ENCODE results near the gene SNRPE.

SNRPE gene

DNA sequence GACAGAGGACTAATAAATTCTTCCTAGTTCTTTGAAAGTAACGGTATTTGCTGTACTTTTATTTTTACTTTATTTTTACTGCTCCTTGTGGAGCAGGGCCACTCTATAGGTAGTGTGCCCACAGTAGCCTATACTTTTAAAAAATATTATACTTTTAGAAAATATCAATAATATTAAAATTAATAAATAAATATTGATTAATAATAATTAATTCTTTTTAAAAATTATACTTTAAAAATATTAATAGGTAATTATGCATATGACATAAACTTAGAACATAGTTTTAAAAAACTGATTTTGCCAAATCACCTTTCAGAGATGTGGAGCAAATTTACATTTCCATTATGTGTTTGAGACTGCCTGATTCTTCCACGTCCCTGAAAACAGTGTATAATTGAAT is 35.2 kb upstream of the SNRPE start:
- CTCF ChIA-PET = interaction anchor here (0.6 kb wide), 1 partner anchor 10 kb away, joined by 3 read pairs; no protein-coding TSS in a partner anchor
- POLR2A ChIA-PET = no interaction called here

GRCh38 chr1:203828002-203828401 is 33.4 kb upstream of the SNRPE start:
- Histone ChIP-seq H3K36me3 (ENCODE audit: control insufficient read depth in 2 of 2, insufficient read depth in 1 of 2, low read length in 2 of 2) (peaks cover 59 to 86% of the 10 kb centered on the region in 2 experiments), H3K4me3 (ENCODE audit: low read depth, low read length) (no peak overlapping the region), H3K9me3 (ENCODE audit: control insufficient read depth, insufficient read depth, low read depth, low read length) (no peaks in the 10 kb centered on the region), H3K4me1 (ENCODE audit: control insufficient read depth, insufficient read depth, low read length) (no peaks in the 10 kb centered on the region), H3K27ac (ENCODE audit: extremely low read depth, low read depth, low read length) (no peak overlapping the region)
- TF ChIP-seq GFI1B (tag by site-specific recombination; IDR thresholded peaks at IDR 0.05) (no peak), ZNF426 (tag by site-specific recombination; IDR thresholded peaks at IDR 0.05) (no peak), IKZF3 (tag by site-specific recombination; IDR thresholded peaks at IDR 0.05) (no peak), ZNF449 (tag by site-specific recombination; IDR thresholded peaks at IDR 0.05) (no peak), ZNF114 (tag by site-specific recombination; IDR thresholded peaks at IDR 0.05) (no peak), ZNF791 (tag by site-specific recombination; IDR thresholded peaks at IDR 0.05) (no peak), ZNF248 (tag by site-specific recombination; IDR thresholded peaks at IDR 0.05) (no peak)
- TF ChIP-seq, protein P1, sequence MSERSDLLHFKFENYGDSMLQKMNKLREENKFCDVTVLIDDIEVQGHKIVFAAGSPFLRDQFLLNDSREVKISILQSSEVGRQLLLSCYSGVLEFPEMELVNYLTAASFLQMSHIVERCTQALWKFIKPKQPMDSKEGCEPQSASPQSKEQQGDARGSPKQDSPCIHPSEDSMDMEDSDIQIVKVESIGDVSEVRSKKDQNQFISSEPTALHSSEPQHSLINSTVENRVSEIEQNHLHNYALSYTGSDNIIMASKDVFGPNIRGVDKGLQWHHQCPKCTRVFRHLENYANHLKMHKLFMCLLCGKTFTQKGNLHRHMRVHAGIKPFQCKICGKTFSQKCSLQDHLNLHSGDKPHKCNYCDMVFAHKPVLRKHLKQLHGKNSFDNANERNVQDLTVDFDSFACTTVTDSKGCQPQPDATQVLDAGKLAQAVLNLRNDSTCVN (tag by site-specific recombination; optimal IDR thresholded peaks at IDR 0.05) = no peak
- CTCF ChIA-PET = no interaction called here
- POLR2A ChIA-PET = no interaction called here

More for the DNA sequence above, 35.2 kb upstream of the SNRPE start:
- Histone ChIP-seq H3K4me3 (ENCODE audit: low read depth, low read length) (no peak overlapping the region), H3K9me3 (ENCODE audit: control insufficient read depth, insufficient read depth, low read depth, low read length) (no peaks in the 10 kb centered on the region), H3K27ac (ENCODE audit: extremely low read depth, low read depth, low read length) (no peak overlapping the region), H3K36me3 (ENCODE audit: control insufficient read depth in 2 of 2, insufficient read depth in 1 of 2, low read length in 2 of 2) (peaks cover 56 to 89% of the 10 kb centered on the region in 2 experiments), H3K4me1 (ENCODE audit: control insufficient read depth, insufficient read depth, low read length) (no peaks in the 10 kb centered on the region)
- TF ChIP-seq ZNF114 (tag by site-specific recombination; IDR thresholded peaks at IDR 0.05) (no peak), ZNF660 (tag by site-specific recombination; IDR thresholded peaks at IDR 0.05) (no peak), ZNF626 (tag by site-specific recombination; IDR thresholded peaks at IDR 0.05) (no peak), ZNF768 (tag by site-specific recombination; IDR thresholded peaks at IDR 0.05) (no peak), ZSCAN4 (tag by site-specific recombination; IDR thresholded peaks at IDR 0.05) (no peak), ZNF580 (tag by site-specific recombination; IDR thresholded peaks at IDR 0.05) (no peak), ZXDB (tag by site-specific recombination; IDR thresholded peaks at IDR 0.05) (no peak), ZNF658 (tag by site-specific recombination; IDR thresholded peaks at IDR 0.05) (no peak), ZNF473 (tag by site-specific recombination; IDR thresholded peaks at IDR 0.05) (no peak), SALL2 (tag by site-specific recombination; IDR thresholded peaks at IDR 0.05; ENCODE audit: borderline replicate concordance) (no peak), ZNF530 (tag by site-specific recombination; IDR thresholded peaks at IDR 0.05; ENCODE audit: low read depth) (no peak), ZNF792 (tag by site-specific recombination; IDR thresholded peaks at IDR 0.05) (no peak), ZNF175 (tag by site-specific recombination; IDR thresholded peaks at IDR 0.05) (no peak), HOXA7 (CRISPR knock-in tag; IDR thresholded peaks at IDR 0.05; ENCODE audit: borderline replicate concordance) (no peak), SP7 (tag by site-specific recombination; IDR thresholded peaks at IDR 0.05) (no peak)
- TF ChIP-seq, protein P2, sequence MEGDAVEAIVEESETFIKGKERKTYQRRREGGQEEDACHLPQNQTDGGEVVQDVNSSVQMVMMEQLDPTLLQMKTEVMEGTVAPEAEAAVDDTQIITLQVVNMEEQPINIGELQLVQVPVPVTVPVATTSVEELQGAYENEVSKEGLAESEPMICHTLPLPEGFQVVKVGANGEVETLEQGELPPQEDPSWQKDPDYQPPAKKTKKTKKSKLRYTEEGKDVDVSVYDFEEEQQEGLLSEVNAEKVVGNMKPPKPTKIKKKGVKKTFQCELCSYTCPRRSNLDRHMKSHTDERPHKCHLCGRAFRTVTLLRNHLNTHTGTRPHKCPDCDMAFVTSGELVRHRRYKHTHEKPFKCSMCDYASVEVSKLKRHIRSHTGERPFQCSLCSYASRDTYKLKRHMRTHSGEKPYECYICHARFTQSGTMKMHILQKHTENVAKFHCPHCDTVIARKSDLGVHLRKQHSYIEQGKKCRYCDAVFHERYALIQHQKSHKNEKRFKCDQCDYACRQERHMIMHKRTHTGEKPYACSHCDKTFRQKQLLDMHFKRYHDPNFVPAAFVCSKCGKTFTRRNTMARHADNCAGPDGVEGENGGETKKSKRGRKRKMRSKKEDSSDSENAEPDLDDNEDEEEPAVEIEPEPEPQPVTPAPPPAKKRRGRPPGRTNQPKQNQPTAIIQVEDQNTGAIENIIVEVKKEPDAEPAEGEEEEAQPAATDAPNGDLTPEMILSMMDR (tag by site-specific recombination; IDR thresholded peaks at IDR 0.05) = no peak

Data from HEK293 (cell line).